Body of pancreas (tissue), 4 donors: Measurements from ENCODE around the gene HUNK. TPM values are rescaled to one million over a fixed set of nuclear protein-coding genes. Genes with fewer than 3 reads are reported as not detected.

Experiments
- ATAC-seq: fragments of 150-250 bp; one replicate; pipeline ENCODE4 v1.9.1; 2016
- DNase-seq, 4 donors: peaks; one replicate each; pipeline ENCODE4 v3.0.0-alpha.2; 2019
- H3K27ac ChIP-seq, 4 donors: fragments of 200-600 bp; sonication (generic); 1 replicate in 3 of 4; 2 replicates in 1 of 4; pipeline versions ENCODE4 v1.5.1 to v1.6.1; 2016 to 2019; ENCODE audit warnings: mild to moderate bottlenecking in 1 of 4, mixed read lengths in 1 of 4, moderate library complexity in 1 of 4
- H3K27me3 ChIP-seq, 2 donors: fragments of 200-600 bp; sonication (generic); one replicate each; pipeline ENCODE4 v1.6.0; 2016; ENCODE audit warnings: mild to moderate bottlenecking in 1 of 2
- H3K36me3 ChIP-seq, 2 donors: fragments of 200-600 bp; sonication (generic); replicated peaks in 1 of 2; 2 replicates each; pipeline ENCODE4 v1.5.1; 2016; ENCODE audit warnings: low read depth in 2 of 2; ENCODE audit not compliant: insufficient read depth in 1 of 2
- H3K4me1 ChIP-seq: fragments of 200-600 bp; sonication (generic); one replicate; pipeline ENCODE4 v1.6.0; 2016
- H3K4me3 ChIP-seq, 2 donors: fragments of 200-600 bp; sonication (generic); 1 replicate in 1 of 2; 2 replicates in 1 of 2; pipeline ENCODE4 v1.5.1; 2016 to 2019
- H3K9me3 ChIP-seq, 3 donors: fragments of 200-600 bp; sonication (generic); 1 replicate in 2 of 3; 2 replicates in 1 of 3; pipeline ENCODE4 v1.5.1; 2016
- CTCF ChIP-seq, 7 experiments: fragments of 450-650 bp in 4 of 7; fragments of 200-600 bp in 3 of 7; sonication (generic) in 3 of 7; IDR thresholded peaks; one replicate each; pipeline ENCODE4 v1.5.1; 2016 to 2019; ENCODE audit warnings: antibody characterized with exemption in 7 of 7
- POLR2A ChIP-seq, 3 donors: fragments of 450-650 bp; IDR thresholded peaks; one replicate each; pipeline ENCODE4 v1.6.1; 2016; ENCODE audit warnings: antibody characterized with exemption in 3 of 3, mild to moderate bottlenecking in 2 of 3
- WGBS, 2 donors: methylation state at CpG; one replicate each; pipeline ENCODE4 v1.1.5; 2017; 5-methylcytosine and 5-hydroxymethylcytosine counted together
- intact Hi-C: fragments of 100-400 bp; cut with DNase I; formaldehyde crosslinking; loops from one replicate; pipeline ENCODE4 v1.15.1; 2023
- total RNA-seq, 2 donors: library from RNA; depleted of rRNA; stranded (reverse); fragments of >200 nt; gene quantifications; one replicate each; pipeline ENCODE4 v1.1.0, GENCODE V29; 2016

HUNK gene
- total RNA-seq, 2 donors from 2014 or later, result 6.7 to 9.2 TPM

GRCh38 chr21:32015461-32016139 is 142.8 kb downstream of the HUNK start:
- Histone ChIP-seq H3K9me3 (no peaks in the 10 kb centered on the region), H3K36me3 (no peaks in the 10 kb centered on the region), H3K27me3 (no peaks in the 10 kb centered on the region), H3K4me3 (no peak overlapping the region), H3K27ac (no peak overlapping the region), H3K4me1 (no peaks in the 10 kb centered on the region)
- no peak for ATAC-seq
- 78 to 87% methylated on average over 7 of the region's 7 CpGs for WGBS, 2 donors
- no peak for DNase-seq
- TF ChIP-seq POLR2A (IDR thresholded peaks at IDR 0.05) (no peak), CTCF (IDR thresholded peaks at IDR 0.05) (no peak)
- intact Hi-C loops, result no loop called here

GRCh38 chr21:32018381-32018780 is 145.6 kb downstream of the HUNK start:
- H3K9me3 ChIP-seq, result no peaks in the 10 kb centered on the region

GRCh38 chr21:32020564-32020963 is 147.7 kb downstream of the HUNK start:
- peak overlapping the region in 1 of 4 donors; percentile 74 for H3K27ac ChIP-seq
- H3K4me1 ChIP-seq, result peaks cover 16% of the 10 kb centered on the region
- TF ChIP-seq POLR2A (IDR thresholded peaks at IDR 0.05), result no peak
- no peak for TF ChIP-seq CTCF (IDR thresholded peaks at IDR 0.05)
- intact Hi-C loops, result no loop called here
- H3K4me3 ChIP-seq, result no peak overlapping the region
- ATAC-seq, result no peak
- H3K9me3 ChIP-seq, result no peaks in the 10 kb centered on the region
- WGBS, 2 donors, result 80 to 90% methylated on average over 5 of the region's 5 CpGs
- no peaks in the 10 kb centered on the region for H3K27me3 ChIP-seq
- no peaks in the 10 kb centered on the region for H3K36me3 ChIP-seq
- DNase-seq, result no peak

More at GRCh38 chr21:32018381-32018780, 145.6 kb downstream of the HUNK start:
- intact Hi-C loops, result no loop called here
- H3K27ac ChIP-seq, result no peak overlapping the region
- H3K27me3 ChIP-seq, result no peaks in the 10 kb centered on the region
- H3K36me3 ChIP-seq, result no peaks in the 10 kb centered on the region
- ATAC-seq (no peak), DNase-seq (no peak)
- peaks cover 16% of the 10 kb centered on the region for H3K4me1 ChIP-seq
- TF ChIP-seq POLR2A (IDR thresholded peaks at IDR 0.05), result no peak
- no peak for TF ChIP-seq CTCF (IDR thresholded peaks at IDR 0.05)
- no peak overlapping the region for H3K4me3 ChIP-seq
- WGBS, 2 donors, result 60 to 62% methylated on average over 3 of the region's 3 CpGs

GRCh38 chr21:32021319-32021994 is 148.6 kb downstream of the HUNK start:
- 22 to 24% methylated on average over 9 to 12 of the region's 12 CpGs for WGBS, 2 donors
- peak; percentile 81 to 93 (median 84) for DNase-seq
- Histone ChIP-seq H3K4me1 (peaks cover 16% of the 10 kb centered on the region), H3K9me3 (no peaks in the 10 kb centered on the region), H3K27me3 (no peaks in the 10 kb centered on the region), H3K36me3 (no peaks in the 10 kb centered on the region), H3K27ac (peak overlapping the region; percentile 2 to 74 (median 44)), H3K4me3 (no peak overlapping the region)
- TF ChIP-seq CTCF (IDR thresholded peaks at IDR 0.05) (no peak), POLR2A (IDR thresholded peaks at IDR 0.05) (no peak)
- ATAC-seq, result peak; percentile 86
- intact Hi-C loops, result no loop called here
